Measurements from ENCODE around the gene PLK5.

Gene PLK5

DNA sequence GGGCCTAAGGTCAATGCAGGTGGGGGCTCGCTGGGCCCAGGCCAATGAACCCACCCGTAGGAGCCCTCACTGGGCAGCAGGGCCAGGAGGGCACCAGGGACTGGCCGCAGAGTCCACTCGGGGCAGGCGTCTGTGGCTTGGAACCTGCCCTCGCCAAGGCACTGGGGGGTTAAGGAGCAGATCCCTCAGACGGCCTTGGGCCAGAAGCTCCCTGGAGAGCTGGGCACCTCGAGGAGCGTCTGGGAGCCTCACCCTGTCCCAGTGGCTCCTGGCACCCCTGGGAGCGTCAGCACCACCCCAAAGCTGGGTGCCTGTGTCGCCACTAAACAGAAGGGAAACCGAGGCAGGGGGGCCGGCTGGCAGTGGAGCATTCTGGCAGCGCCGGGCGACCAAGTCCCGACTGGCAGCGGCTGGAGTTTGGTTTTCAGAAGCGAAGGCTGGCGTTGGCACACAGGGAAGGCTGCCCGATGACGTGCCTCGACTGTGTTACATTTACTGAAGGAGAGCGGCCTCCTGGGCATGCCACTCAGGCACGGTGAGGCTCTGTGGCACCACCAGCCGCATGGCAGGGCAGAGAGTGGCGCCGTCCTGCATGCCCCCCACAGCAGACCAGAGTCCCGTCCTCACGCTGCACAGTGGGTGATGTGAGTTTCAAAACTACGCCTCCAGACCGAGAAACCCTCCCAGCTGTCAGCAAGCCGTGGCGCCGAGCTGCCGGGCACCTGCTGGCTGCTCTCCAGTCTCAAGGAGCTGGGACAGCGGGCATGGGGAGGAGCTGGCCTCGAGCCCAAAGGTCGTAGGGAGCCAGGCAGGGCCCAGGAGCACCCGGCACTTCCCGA lies 53.4 kb downstream of the PLK5 start:
- DNase-seq (ENCODE audit: low read depth), result no peak

DNA sequence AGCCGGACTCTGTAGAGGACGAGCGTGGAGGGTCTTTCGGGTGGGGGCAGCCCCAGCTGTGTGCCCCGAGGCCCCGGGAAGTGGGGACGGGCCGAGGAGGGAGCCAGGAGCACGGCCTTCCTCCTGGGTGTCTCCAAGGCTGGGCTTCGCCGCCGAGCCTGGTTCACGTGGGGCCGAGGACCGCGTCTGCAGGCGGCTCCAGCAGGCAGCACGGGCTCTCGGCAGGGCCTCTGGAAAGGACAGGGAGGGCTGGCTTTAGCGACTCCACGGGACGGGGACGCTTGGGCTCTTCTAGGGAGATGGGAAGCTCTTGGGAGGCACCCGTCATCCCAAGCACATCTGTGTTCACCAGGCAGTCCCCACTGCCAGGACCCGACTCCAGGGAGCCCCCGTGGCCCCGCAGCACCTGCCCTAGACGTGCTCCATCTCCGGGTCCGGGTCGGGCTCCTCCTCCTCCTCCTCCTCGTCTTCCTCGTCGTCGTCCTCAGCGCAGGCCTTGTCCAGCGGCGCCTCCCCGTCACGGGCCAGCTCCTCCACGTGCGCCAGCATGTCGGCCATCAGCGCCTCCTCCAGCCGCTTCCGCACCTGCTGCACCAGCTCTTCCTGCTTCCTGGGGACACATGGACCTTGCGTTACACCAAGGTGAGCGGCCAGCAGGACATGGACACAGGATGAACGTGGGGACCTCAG lies 54.2 kb downstream of the PLK5 start:
- DNase-seq (ENCODE audit: low read depth), result no peak

DNA sequence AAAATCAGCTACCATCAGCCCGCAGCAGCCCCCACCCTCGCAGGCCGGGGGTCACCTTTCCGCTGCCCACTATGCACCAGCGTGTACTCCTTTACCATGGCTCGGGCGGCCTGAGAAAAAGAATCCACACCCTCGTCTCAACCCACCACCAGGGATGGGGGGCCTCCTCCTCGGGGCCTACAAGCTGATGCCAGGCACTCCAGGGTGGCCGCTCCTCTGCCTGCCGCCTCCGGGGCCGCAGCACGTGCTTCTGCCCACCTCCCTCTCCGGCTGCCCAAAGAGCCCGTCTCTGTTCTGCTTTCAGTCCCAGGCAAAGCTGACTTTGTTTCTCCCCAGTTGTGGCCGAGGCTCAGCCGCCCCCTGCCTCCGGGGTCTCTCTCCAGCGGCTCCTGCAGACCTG lies 55.3 kb downstream of the PLK5 start:
- no peak for DNase-seq (ENCODE audit: low read depth)

DNA sequence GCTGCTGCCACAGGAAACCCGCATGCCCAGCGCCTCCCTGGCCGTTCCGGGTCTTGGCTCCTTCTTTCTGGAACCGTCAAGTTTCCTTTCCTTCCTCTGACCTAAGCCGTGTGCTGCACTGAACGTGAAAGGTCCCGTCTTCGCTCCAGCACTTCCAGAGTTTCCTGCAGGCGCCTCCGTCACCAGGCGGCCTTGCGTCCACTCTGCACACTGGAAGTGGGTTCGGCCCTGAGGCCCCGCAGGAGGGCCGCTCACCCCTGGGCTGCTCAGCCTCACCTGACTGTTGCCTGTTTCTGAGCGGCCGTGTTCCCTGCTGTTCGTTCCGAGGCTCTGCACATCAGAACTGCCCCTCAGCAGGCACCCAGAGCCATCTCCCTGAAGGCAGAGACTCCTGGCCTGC lies 56.5 kb downstream of the PLK5 start:
- DNase-seq (ENCODE audit: low read depth), result no peak

- no peak for DNase-seq (ENCODE audit: low read depth)
Measured at GRCh38 chr19:1580957-1581356, 57.1 kb downstream of the PLK5 start.

GRCh38 chr19:1582201-1582600 lies 58.3 kb downstream of the PLK5 start:
- DNase-seq (ENCODE audit: low read depth), result no peak

- DNase-seq (ENCODE audit: low read depth), result no peak
Measured at GRCh38 chr19:1584500-1585242, 60.8 kb downstream of the PLK5 start.

GRCh38 chr19:1585243-1585580 lies 61.3 kb downstream of the PLK5 start:
- DNase-seq (ENCODE audit: low read depth), result no peak
